GM23338 (cell line): ENCODE measurements around the gene RFXAP. TPM values are rescaled to one million over a fixed set of nuclear protein-coding genes. Genes with fewer than 3 reads are reported as not detected.

Experiments used
- ATAC-seq: fragments of 200-7000 bp; cut with Tn5 transposase; 3 replicates; pipeline ENCODE4 v1.9.1; 2020
- DNase-seq: peaks from one replicate; pipeline ENCODE4 v3.0.0-alpha.2; 2015; ENCODE audit warnings: low spot score
- H2AFZ ChIP-seq: fragments of 200-600 bp; sonication (generic); 2 replicates; pipeline ENCODE4 v1.8.0; 2016; ENCODE audit warnings: antibody characterized with exemption, mild to moderate bottlenecking, moderate library complexity
- H3F3A ChIP-seq: fragments of 200-600 bp; sonication (generic); replicated peaks from 2 replicates; pipeline ENCODE4 v1.8.0; 2017; ENCODE audit warnings: antibody characterized with exemption, mixed run types, low read depth
- H3K27ac ChIP-seq: fragments of 200-600 bp; sonication (generic); 2 replicates; pipeline ENCODE4 v1.6.1; 2016; ENCODE audit warnings: low read depth
- H3K27me3 ChIP-seq: fragments of 200-600 bp; sonication (generic); 2 replicates; pipeline ENCODE4 v1.8.0; 2016; ENCODE audit warnings: mild to moderate bottlenecking, mixed run types, moderate library complexity; ENCODE audit not compliant: insufficient read depth
- H3K36me3 ChIP-seq: fragments of 200-600 bp; sonication (generic); 2 replicates; pipeline ENCODE4 v1.8.0; 2016; ENCODE audit warnings: mild to moderate bottlenecking; ENCODE audit not compliant: insufficient read depth
- H3K4me1 ChIP-seq: fragments of 200-600 bp; sonication (generic); 2 replicates; pipeline ENCODE4 v1.8.0; 2016; ENCODE audit warnings: mild to moderate bottlenecking, moderate library complexity; ENCODE audit not compliant: insufficient read depth
- H3K4me2 ChIP-seq: fragments of 200-600 bp; sonication (generic); 2 replicates; pipeline ENCODE4 v1.7.1; 2017; ENCODE audit warnings: mixed run types
- H3K4me3 ChIP-seq: fragments of 200-600 bp; sonication (generic); 2 replicates; pipeline ENCODE4 v1.6.1; 2016; ENCODE audit warnings: mixed run types
- H3K79me2 ChIP-seq: fragments of 200-600 bp; sonication (generic); replicated peaks from 2 replicates; pipeline ENCODE4 v1.8.0; 2017; ENCODE audit warnings: mild to moderate bottlenecking; ENCODE audit not compliant: insufficient read depth
- H3K9me2 ChIP-seq: fragments of 200-600 bp; sonication (generic); 2 replicates; pipeline ENCODE4 v1.8.0; 2017; ENCODE audit not compliant: insufficient read depth
- H4K20me1 ChIP-seq: fragments of 200-600 bp; sonication (generic); replicated peaks from 2 replicates; pipeline ENCODE4 v1.8.0; 2017; ENCODE audit warnings: mild to moderate bottlenecking; ENCODE audit not compliant: insufficient read depth
- H3K27ac Mint-ChIP-seq: 2 replicates; pipeline ENCODE4 v1.8.0; 2020; ENCODE audit warnings: inconsistent platforms, mild to moderate bottlenecking, moderate library complexity, mixed read lengths
- H3K27me3 Mint-ChIP-seq: 3 replicates; pipeline ENCODE4 v1.8.0; 2022; ENCODE audit warnings: low read depth, mild to moderate bottlenecking, moderate library complexity, mixed read lengths, inconsistent platforms; ENCODE audit not compliant: insufficient read depth, poor library complexity
- H3K36me3 Mint-ChIP-seq: 3 replicates; pipeline ENCODE4 v1.8.0; 2021; ENCODE audit warnings: low read depth, mild to moderate bottlenecking, inconsistent platforms, moderate library complexity, mixed read lengths
- H3K4me1 Mint-ChIP-seq: 3 replicates; pipeline ENCODE4 v1.8.0; 2020; ENCODE audit warnings: mild to moderate bottlenecking, inconsistent platforms, mixed read lengths
- H3K4me3 Mint-ChIP-seq: 3 replicates; pipeline ENCODE4 v1.8.0; 2021; ENCODE audit warnings: moderate library complexity, mild to moderate bottlenecking, inconsistent platforms, mixed read lengths
- H3K9me3 Mint-ChIP-seq: 3 replicates; pipeline ENCODE4 v1.8.0; 2020; ENCODE audit warnings: moderate library complexity, mild to moderate bottlenecking, inconsistent platforms, mixed read lengths
- CREB1 ChIP-seq: fragments of 250-450 bp; sonication (Bioruptor Pico); IDR thresholded peaks from 2 replicates; pipeline ENCODE4 v1.5.0; 2020; ENCODE audit warnings: low read depth, mild to moderate bottlenecking, moderate library complexity
- EZH2 ChIP-seq: fragments of 200-600 bp; sonication (generic); IDR thresholded peaks from one replicate; pipeline ENCODE4 v1.8.0; 2017; ENCODE audit warnings: antibody characterized with exemption, mild to moderate bottlenecking, low read depth; ENCODE audit not compliant: unreplicated experiment
- EZH2phosphoT487 ChIP-seq: fragments of 200-600 bp; sonication (generic); IDR thresholded peaks from one replicate; pipeline ENCODE4 v1.8.1; 2018; ENCODE audit warnings: antibody characterized with exemption; ENCODE audit not compliant: unreplicated experiment
- JUNB ChIP-seq: IDR thresholded peaks from one replicate; pipeline ENCODE4 v1.6.1; 2016; ENCODE audit warnings: antibody characterized with exemption; ENCODE audit not compliant: unreplicated experiment
- NANOG ChIP-seq: IDR thresholded peaks from 2 replicates; pipeline ENCODE4 v1.6.1; 2016; ENCODE audit warnings: antibody characterized with exemption, borderline replicate concordance
- POLR2AphosphoS5 ChIP-seq: IDR thresholded peaks from 2 replicates; pipeline ENCODE4 v1.6.1; 2016; ENCODE audit warnings: antibody characterized with exemption, low read depth
- STAT1 ChIP-seq: IDR thresholded peaks from one replicate; pipeline ENCODE4 v1.6.1; 2016; ENCODE audit warnings: antibody characterized with exemption; ENCODE audit not compliant: unreplicated experiment
- ZNF114 ChIP-seq: fragments of 250-450 bp; sonication (Bioruptor Pico); IDR thresholded peaks from 2 replicates; pipeline ENCODE4 v1.5.0; 2020; ENCODE audit warnings: mild to moderate bottlenecking, moderate library complexity
- ZNF331 ChIP-seq: fragments of 250-450 bp; sonication (Bioruptor Pico); IDR thresholded peaks from 2 replicates; pipeline ENCODE4 v1.5.0; 2020; ENCODE audit warnings: low read depth, mild to moderate bottlenecking, moderate library complexity
- polyA plus RNA-seq: library from polyadenylated mRNA; unstranded; fragments of >200 nt; fragmentation: Nextera tagmentation; extraction: Ambion mirVana; gene quantifications from 2 replicates; pipeline ENCODE4 v1.2.1, GENCODE V29; 2016
- total RNA-seq: library from RNA; depleted of rRNA; stranded (reverse); fragments of >200 nt; shearing (Covaris generic); gene quantifications from 2 replicates; pipeline ENCODE4 v1.2.3, GENCODE V29; 2014
- TF ChIP-seq, protein P1 (sequence below): IDR thresholded peaks from 2 replicates; pipeline ENCODE4 v1.6.1; 2016; ENCODE audit warnings: antibody characterized with exemption
- TF ChIP-seq, protein P2 (sequence below), 2 experiments: fragments of 200-600 bp in 1 of 2; sonication (generic) in 1 of 2; conservative IDR thresholded peaks; 2 replicates each; pipeline versions ENCODE4 v1.5.1 to v1.6.1; 2016 to 2017; ENCODE audit warnings: antibody characterized with exemption in 2 of 2, low read depth in 2 of 2, mild to moderate bottlenecking in 2 of 2, moderate library complexity in 1 of 2
- TF ChIP-seq, protein P3 (sequence below): IDR thresholded peaks from one replicate; pipeline ENCODE4 v1.6.1; 2018; ENCODE audit warnings: antibody characterized with exemption; ENCODE audit not compliant: unreplicated experiment
- TF ChIP-seq, protein P4 (sequence below): fragments of 250-450 bp; sonication (Bioruptor Pico); IDR thresholded peaks from 2 replicates; pipeline ENCODE4 v1.5.0; 2020; ENCODE audit warnings: mild to moderate bottlenecking, moderate library complexity

Gene RFXAP
- total and polyA plus RNA-seq, 2 experiments from 2014 or later, result 6.3 to 8.5 TPM

DNA sequence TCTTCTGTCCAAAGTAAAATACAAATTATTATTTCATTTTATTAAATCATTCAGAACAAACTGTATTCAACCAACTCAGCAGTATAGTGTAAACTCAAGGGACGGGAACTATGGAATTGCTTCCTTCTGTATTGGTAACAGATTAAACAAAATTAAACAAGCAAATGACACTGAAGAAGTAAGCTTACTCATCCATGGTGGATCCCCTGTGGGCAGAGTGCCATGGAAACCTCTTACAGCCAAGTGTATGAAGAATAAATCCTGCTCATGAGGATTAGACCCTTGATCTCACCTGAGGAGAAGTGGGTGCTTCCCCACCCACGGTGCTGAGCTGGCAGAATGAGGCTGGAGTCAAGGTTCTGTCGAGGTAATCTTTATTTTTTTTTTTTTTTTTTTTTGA, 18.0 kb upstream of the RFXAP start:
- Histone ChIP-seq H2AFZ (no peak overlapping the region), H3K4me3 (no peak overlapping the region), H3K27me3 (no peaks in the 10 kb centered on the region), H3K4me1 (peaks cover 7% of the 10 kb centered on the region), H3K36me3 (no peaks in the 10 kb centered on the region), H3K79me2 (no peaks in the 10 kb centered on the region), H3K4me2 (no peak overlapping the region), H3K27ac (no peak overlapping the region), H3K9me2 (no peaks in the 10 kb centered on the region), H3F3A (no peaks in the 10 kb centered on the region), H4K20me1 (no peaks in the 10 kb centered on the region)
- no peaks in the 10 kb centered on the region for H3K9me3 Mint-ChIP-seq
- ATAC-seq (no peak), DNase-seq (no peak)
- H3K36me3 Mint-ChIP-seq, result no peaks in the 10 kb centered on the region
- TF ChIP-seq, protein P1, sequence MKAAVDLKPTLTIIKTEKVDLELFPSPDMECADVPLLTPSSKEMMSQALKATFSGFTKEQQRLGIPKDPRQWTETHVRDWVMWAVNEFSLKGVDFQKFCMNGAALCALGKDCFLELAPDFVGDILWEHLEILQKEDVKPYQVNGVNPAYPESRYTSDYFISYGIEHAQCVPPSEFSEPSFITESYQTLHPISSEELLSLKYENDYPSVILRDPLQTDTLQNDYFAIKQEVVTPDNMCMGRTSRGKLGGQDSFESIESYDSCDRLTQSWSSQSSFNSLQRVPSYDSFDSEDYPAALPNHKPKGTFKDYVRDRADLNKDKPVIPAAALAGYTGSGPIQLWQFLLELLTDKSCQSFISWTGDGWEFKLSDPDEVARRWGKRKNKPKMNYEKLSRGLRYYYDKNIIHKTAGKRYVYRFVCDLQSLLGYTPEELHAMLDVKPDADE, result no peak
- TF ChIP-seq ZNF114 (CRISPR knock-in tag) (no peak), POLR2AphosphoS5 (no peak), JUNB (no peak), NANOG (no peak), EZH2phosphoT487 (no peak), STAT1 (no peak), ZNF331 (CRISPR knock-in tag) (no peak), EZH2 (no peak), CREB1 (CRISPR knock-in tag) (no peak)
- TF ChIP-seq, protein P2, sequence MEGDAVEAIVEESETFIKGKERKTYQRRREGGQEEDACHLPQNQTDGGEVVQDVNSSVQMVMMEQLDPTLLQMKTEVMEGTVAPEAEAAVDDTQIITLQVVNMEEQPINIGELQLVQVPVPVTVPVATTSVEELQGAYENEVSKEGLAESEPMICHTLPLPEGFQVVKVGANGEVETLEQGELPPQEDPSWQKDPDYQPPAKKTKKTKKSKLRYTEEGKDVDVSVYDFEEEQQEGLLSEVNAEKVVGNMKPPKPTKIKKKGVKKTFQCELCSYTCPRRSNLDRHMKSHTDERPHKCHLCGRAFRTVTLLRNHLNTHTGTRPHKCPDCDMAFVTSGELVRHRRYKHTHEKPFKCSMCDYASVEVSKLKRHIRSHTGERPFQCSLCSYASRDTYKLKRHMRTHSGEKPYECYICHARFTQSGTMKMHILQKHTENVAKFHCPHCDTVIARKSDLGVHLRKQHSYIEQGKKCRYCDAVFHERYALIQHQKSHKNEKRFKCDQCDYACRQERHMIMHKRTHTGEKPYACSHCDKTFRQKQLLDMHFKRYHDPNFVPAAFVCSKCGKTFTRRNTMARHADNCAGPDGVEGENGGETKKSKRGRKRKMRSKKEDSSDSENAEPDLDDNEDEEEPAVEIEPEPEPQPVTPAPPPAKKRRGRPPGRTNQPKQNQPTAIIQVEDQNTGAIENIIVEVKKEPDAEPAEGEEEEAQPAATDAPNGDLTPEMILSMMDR (conservative IDR thresholded peaks at IDR 0.05; ENCODE audit: low read depth in 2 of 2), result no peak
- TF ChIP-seq, protein P3, sequence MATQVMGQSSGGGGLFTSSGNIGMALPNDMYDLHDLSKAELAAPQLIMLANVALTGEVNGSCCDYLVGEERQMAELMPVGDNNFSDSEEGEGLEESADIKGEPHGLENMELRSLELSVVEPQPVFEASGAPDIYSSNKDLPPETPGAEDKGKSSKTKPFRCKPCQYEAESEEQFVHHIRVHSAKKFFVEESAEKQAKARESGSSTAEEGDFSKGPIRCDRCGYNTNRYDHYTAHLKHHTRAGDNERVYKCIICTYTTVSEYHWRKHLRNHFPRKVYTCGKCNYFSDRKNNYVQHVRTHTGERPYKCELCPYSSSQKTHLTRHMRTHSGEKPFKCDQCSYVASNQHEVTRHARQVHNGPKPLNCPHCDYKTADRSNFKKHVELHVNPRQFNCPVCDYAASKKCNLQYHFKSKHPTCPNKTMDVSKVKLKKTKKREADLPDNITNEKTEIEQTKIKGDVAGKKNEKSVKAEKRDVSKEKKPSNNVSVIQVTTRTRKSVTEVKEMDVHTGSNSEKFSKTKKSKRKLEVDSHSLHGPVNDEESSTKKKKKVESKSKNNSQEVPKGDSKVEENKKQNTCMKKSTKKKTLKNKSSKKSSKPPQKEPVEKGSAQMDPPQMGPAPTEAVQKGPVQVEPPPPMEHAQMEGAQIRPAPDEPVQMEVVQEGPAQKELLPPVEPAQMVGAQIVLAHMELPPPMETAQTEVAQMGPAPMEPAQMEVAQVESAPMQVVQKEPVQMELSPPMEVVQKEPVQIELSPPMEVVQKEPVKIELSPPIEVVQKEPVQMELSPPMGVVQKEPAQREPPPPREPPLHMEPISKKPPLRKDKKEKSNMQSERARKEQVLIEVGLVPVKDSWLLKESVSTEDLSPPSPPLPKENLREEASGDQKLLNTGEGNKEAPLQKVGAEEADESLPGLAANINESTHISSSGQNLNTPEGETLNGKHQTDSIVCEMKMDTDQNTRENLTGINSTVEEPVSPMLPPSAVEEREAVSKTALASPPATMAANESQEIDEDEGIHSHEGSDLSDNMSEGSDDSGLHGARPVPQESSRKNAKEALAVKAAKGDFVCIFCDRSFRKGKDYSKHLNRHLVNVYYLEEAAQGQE, result no peak
- TF ChIP-seq, protein P4, sequence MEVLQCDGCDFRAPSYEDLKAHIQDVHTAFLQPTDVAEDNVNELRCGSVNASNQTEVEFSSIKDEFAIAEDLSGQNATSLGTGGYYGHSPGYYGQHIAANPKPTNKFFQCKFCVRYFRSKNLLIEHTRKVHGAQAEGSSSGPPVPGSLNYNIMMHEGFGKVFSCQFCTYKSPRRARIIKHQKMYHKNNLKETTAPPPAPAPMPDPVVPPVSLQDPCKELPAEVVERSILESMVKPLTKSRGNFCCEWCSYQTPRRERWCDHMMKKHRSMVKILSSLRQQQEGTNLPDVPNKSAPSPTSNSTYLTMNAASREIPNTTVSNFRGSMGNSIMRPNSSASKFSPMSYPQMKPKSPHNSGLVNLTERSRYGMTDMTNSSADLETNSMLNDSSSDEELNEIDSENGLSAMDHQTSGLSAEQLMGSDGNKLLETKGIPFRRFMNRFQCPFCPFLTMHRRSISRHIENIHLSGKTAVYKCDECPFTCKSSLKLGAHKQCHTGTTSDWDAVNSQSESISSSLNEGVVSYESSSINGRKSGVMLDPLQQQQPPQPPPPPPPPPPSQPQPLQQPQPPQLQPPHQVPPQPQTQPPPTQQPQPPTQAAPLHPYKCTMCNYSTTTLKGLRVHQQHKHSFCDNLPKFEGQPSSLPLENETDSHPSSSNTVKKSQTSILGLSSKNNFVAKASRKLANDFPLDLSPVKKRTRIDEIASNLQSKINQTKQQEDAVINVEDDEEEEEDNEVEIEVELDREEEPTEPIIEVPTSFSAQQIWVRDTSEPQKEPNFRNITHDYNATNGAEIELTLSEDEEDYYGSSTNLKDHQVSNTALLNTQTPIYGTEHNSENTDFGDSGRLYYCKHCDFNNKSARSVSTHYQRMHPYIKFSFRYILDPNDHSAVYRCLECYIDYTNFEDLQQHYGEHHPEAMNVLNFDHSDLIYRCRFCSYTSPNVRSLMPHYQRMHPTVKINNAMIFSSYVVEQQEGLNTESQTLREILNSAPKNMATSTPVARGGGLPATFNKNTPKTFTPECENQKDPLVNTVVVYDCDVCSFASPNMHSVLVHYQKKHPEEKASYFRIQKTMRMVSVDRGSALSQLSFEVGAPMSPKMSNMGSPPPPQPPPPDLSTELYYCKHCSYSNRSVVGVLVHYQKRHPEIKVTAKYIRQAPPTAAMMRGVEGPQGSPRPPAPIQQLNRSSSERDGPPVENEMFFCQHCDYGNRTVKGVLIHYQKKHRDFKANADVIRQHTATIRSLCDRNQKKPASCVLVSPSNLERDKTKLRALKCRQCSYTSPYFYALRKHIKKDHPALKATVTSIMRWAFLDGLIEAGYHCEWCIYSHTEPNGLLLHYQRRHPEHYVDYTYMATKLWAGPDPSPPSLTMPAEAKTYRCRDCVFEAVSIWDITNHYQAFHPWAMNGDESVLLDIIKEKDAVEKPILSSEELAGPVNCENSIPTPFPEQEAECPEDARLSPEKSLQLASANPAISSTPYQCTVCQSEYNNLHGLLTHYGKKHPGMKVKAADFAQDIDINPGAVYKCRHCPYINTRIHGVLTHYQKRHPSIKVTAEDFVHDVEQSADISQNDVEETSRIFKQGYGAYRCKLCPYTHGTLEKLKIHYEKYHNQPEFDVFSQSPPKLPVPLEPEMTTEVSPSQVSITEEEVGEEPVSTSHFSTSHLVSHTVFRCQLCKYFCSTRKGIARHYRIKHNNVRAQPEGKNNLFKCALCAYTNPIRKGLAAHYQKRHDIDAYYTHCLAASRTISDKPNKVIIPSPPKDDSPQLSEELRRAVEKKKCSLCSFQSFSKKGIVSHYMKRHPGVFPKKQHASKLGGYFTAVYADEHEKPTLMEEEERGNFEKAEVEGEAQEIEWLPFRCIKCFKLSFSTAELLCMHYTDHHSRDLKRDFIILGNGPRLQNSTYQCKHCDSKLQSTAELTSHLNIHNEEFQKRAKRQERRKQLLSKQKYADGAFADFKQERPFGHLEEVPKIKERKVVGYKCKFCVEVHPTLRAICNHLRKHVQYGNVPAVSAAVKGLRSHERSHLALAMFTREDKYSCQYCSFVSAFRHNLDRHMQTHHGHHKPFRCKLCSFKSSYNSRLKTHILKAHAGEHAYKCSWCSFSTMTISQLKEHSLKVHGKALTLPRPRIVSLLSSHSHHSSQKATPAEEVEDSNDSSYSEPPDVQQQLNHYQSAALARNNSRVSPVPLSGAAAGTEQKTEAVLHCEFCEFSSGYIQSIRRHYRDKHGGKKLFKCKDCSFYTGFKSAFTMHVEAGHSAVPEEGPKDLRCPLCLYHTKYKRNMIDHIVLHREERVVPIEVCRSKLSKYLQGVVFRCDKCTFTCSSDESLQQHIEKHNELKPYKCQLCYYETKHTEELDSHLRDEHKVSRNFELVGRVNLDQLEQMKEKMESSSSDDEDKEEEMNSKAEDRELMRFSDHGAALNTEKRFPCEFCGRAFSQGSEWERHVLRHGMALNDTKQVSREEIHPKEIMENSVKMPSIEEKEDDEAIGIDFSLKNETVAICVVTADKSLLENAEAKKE, result no peak
- peaks cover 10% of the 10 kb centered on the region; the same call in 2 of the 3 replicates for H3K4me1 Mint-ChIP-seq
- H3K27ac Mint-ChIP-seq, result no peak overlapping the region
- no peak overlapping the region for H3K4me3 Mint-ChIP-seq
- no peaks in the 10 kb centered on the region for H3K27me3 Mint-ChIP-seq
